Colonic mucosa (tissue), 4 donors: ENCODE data around the gene SNX8. TPM values are rescaled to one million over a fixed set of nuclear protein-coding genes. Genes with fewer than 3 reads are reported as not detected.

Experiments used
- DNase-seq: peaks from one replicate; pipeline ENCODE4 v3.0.0-alpha.2; 2020
- H3K27ac ChIP-seq: fragments of 200-600 bp; one replicate; pipeline ENCODE4 v1.8.0; 2021
- H3K27me3 ChIP-seq: fragments of 200-600 bp; one replicate; pipeline ENCODE4 v1.8.0; 2021
- H3K36me3 ChIP-seq: fragments of 200-600 bp; one replicate; pipeline ENCODE4 v1.8.0; 2021
- H3K4me1 ChIP-seq: fragments of 200-600 bp; one replicate; pipeline ENCODE4 v1.8.0; 2021; ENCODE audit warnings: mild to moderate bottlenecking
- H3K4me3 ChIP-seq: fragments of 200-600 bp; one replicate; pipeline ENCODE4 v1.8.0; 2021
- H3K9ac ChIP-seq, 2 donors: one replicate each; pipeline ENCODE4 v1.7.0; 2013; ENCODE audit warnings: control low read depth in 2 of 2, low read depth in 2 of 2, low read length in 2 of 2
- H3K9me3 ChIP-seq: fragments of 200-600 bp; one replicate; pipeline ENCODE4 v1.8.0; 2021
- CTCF ChIP-seq: fragments of 200-600 bp; IDR thresholded peaks from one replicate; pipeline ENCODE4 v1.8.0; 2022; ENCODE audit warnings: antibody characterized with exemption, mild to moderate bottlenecking
- intact Hi-C: fragments of 100-400 bp; cut with DNase I; formaldehyde crosslinking; loops from one replicate; pipeline ENCODE4 v1.14.1; 2022
- total RNA-seq, 2 donors: library from RNA; stranded (reverse); fragmentation: NEBNext Ultra II Directional in 1 of 2; extraction: Animal tissue kit (Norgen Biotek cat#: 25700) in 1 of 2; gene quantifications; one replicate each; pipeline ENCODE4 v1.2.1, GENCODE V29; 2021
- donor health status: healthy.
- donor health status: DM: no; HTN: no; CAD: no.
- donor health status: DM: no; HTN: no; CAD: no.

SNX8 gene
- total RNA-seq, 2 donors from 2014 or later, result 22.4 to 36.7 TPM

- H3K36me3 ChIP-seq, result no peaks in the 10 kb centered on the region
- intact Hi-C loops, result no loop called here
- TF ChIP-seq CTCF, result no peak
- no peak overlapping the region for H3K27ac ChIP-seq
- H3K9ac ChIP-seq, result peak overlapping the region; percentile 73 to 92
- peak; percentile 56 for DNase-seq
- H3K9me3 ChIP-seq, result no peaks in the 10 kb centered on the region
- H3K4me1 ChIP-seq, result peaks cover 8% of the 10 kb centered on the region
- peak overlapping the region; percentile 100 for H3K4me3 ChIP-seq
- H3K27me3 ChIP-seq, result no peaks in the 10 kb centered on the region
Measured at GRCh38 chr7:2242541-2243429, 71.5 kb downstream of the SNX8 start.

GRCh38 chr7:2241580-2242540 is 72.4 kb downstream of the SNX8 start, which contains the start of the genes MRM2 and NUDT1:
TSS of gene MRM2 (minus strand) at chr7:2242205. CDS start at chr7:2242169, 36 bp downstream.
TSS of gene NUDT1 (plus strand) at chr7:2242226. CDS start at chr7:2244575, 2,349 bp downstream.
- peak within 1 kb of the TSS; percentile 52 for H3K27ac ChIP-seq
- no peaks in the 10 kb centered on the region for H3K36me3 ChIP-seq
- no peaks in the 10 kb centered on the region for H3K27me3 ChIP-seq
- no peak for TF ChIP-seq CTCF
- DNase-seq, result peak; percentile 90
- H3K9me3 ChIP-seq, result no peaks in the 10 kb centered on the region
- peak within 1 kb of the TSS; percentile 73 to 92 for H3K9ac ChIP-seq
- H3K4me1 ChIP-seq, result peaks cover 8% of the 10 kb centered on the region
- intact Hi-C loops, result no loop called here
- H3K4me3 ChIP-seq, result peak within 1 kb of the TSS; percentile 100

DNA sequence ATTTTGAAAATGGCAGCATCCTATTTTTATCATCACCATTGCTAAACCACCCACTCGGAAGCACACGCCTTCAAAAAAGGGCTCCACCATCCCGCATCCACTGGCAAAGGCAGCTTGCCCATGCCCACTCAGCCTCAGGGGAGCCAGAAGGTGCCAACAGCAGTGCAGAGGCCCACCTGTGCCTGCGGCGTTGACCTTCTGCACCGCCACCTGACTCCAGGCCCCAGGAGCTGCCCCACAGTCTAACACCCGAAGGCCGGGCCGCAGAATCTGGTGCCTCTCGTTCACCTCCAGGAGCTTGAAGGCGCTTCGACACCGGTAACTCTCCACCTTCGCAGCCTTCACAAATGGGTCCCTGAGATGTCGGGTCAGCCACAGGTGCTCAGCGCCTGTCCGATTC is 75.0 kb downstream of the SNX8 start:
- H3K9me3 ChIP-seq, result no peaks in the 10 kb centered on the region
- no peaks in the 10 kb centered on the region for H3K27me3 ChIP-seq
- H3K27ac ChIP-seq, result no peak overlapping the region
- no peak overlapping the region for H3K4me3 ChIP-seq
- no peaks in the 10 kb centered on the region for H3K36me3 ChIP-seq
- TF ChIP-seq CTCF, result no peak
- no peak overlapping the region for H3K9ac ChIP-seq
- H3K4me1 ChIP-seq, result peaks cover 8% of the 10 kb centered on the region
- no peak for DNase-seq
- intact Hi-C loops, result no loop called here

- Histone ChIP-seq H3K27me3 (no peaks in the 10 kb centered on the region), H3K36me3 (no peaks in the 10 kb centered on the region), H3K27ac (peak overlapping the region; percentile 53), H3K9me3 (no peaks in the 10 kb centered on the region), H3K4me3 (no peak overlapping the region), H3K4me1 (no peaks in the 10 kb centered on the region), H3K9ac (no peak overlapping the region)
- DNase-seq, result peak; percentile 47
- intact Hi-C loops, result no loop called here
- no peak for TF ChIP-seq CTCF
Measured at GRCh38 chr7:2237109-2237602, 77.1 kb downstream of the SNX8 start.

DNA sequence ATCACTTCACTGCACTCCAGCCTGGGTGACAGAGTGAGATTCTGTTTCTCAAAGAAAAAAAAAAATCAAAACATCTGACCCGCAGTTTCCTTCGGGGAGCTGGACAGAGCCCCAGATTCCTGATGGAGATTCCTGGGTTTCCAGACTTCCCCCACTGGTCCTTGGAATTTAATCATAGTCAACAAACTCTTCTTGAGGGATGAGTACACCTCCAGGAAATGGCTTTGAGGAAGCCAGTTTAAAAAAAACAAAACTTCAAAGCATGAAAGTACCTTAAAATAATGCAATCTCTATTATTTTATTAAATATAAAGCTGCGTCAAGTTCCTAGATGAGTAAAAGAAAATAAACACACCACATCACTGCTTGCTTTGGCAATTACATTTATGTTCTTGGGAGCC is 80.3 kb downstream of the SNX8 start:
- DNase-seq, result no peak
- no peak overlapping the region for H3K4me3 ChIP-seq
- no peaks in the 10 kb centered on the region for H3K9me3 ChIP-seq
- no peaks in the 10 kb centered on the region for H3K27me3 ChIP-seq
- intact Hi-C loops, result no loop called here
- no peak overlapping the region for H3K27ac ChIP-seq
- no peaks in the 10 kb centered on the region for H3K4me1 ChIP-seq
- H3K9ac ChIP-seq, result no peak overlapping the region
- no peaks in the 10 kb centered on the region for H3K36me3 ChIP-seq
- TF ChIP-seq CTCF, result no peak
